Hindlimb muscle (tissue), 1 donor: ENCODE results near the gene NFXL1. TPM values are rescaled to one million over a fixed set of nuclear protein-coding genes. Genes with fewer than 3 reads are reported as not detected.

ENCODE experiments used
- DNase-seq: peaks from one replicate; pipeline ENCODE4 v3.0.0-alpha.2; 2013
- polyA plus RNA-seq: library from polyadenylated mRNA; unstranded; fragments of 120-200 nt; gene quantifications from one replicate; pipeline ENCODE4 v1.2.1, GENCODE V29; 2013; ENCODE audit not compliant: insufficient read length

Gene NFXL1
- polyA plus RNA-seq, 1 donor = 8.4 TPM

GRCh38 chr4:47882228-47882627 is 32.2 kb downstream of the NFXL1 start:
- DNase-seq = no peak

- no peak for DNase-seq
Measured at GRCh38 chr4:47879458-47879857, 34.9 kb downstream of the NFXL1 start.

GRCh38 chr4:47876784-47877546 is 37.4 kb downstream of the NFXL1 start:
- no peak for DNase-seq

- no peak for DNase-seq
Measured at GRCh38 chr4:47876310-47876709, 38.1 kb downstream of the NFXL1 start.

- no peak for DNase-seq
Measured at GRCh38 chr4:47873877-47874541, 40.4 kb downstream of the NFXL1 start.

GRCh38 chr4:47863486-47863885 is 50.9 kb downstream of the NFXL1 start:
- no peak for DNase-seq

- no peak for DNase-seq
Measured at GRCh38 chr4:47862297-47862696, 52.1 kb downstream of the NFXL1 start.

- no peak for DNase-seq
Measured at GRCh38 chr4:47860305-47860704, 54.1 kb downstream of the NFXL1 start.

GRCh38 chr4:47858006-47858405 is 56.4 kb downstream of the NFXL1 start:
- no peak for DNase-seq

GRCh38 chr4:47856713-47857112 is 57.7 kb downstream of the NFXL1 start:
- no peak for DNase-seq

GRCh38 chr4:47855350-47855749 is 59.0 kb downstream of the NFXL1 start:
- no peak for DNase-seq

GRCh38 chr4:47852136-47852535 is 62.2 kb downstream of the NFXL1 start:
- no peak for DNase-seq

- DNase-seq = no peak
Measured at GRCh38 chr4:47849466-47849865, 64.9 kb downstream of the NFXL1 start.

- no peak for DNase-seq
Measured at GRCh38 chr4:47848041-47848440, 66.3 kb downstream of the NFXL1 start.

GRCh38 chr4:47842985-47843384 is 71.4 kb downstream of the NFXL1 start:
- no peak for DNase-seq

- no peak for DNase-seq
Measured at GRCh38 chr4:47840291-47840690, 74.1 kb downstream of the NFXL1 start.

- DNase-seq = peak; percentile 23
Measured at GRCh38 chr4:47839259-47839658, 75.1 kb downstream of the NFXL1 start.

- DNase-seq = no peak
Measured at GRCh38 chr4:47838445-47838844, 75.9 kb downstream of the NFXL1 start.

- DNase-seq = no peak
Measured at GRCh38 chr4:47837908-47838294, 76.5 kb downstream of the NFXL1 start, which contains the start of gene CORIN. TSS of gene CORIN (minus strand) at chr4:47838067. CDS start at chr4:47837949, 118 bp downstream.

- peak; percentile 24 for DNase-seq
Measured at GRCh38 chr4:47837094-47837907, 77.1 kb downstream of the NFXL1 start.

- peak; percentile 78 for DNase-seq
Measured at GRCh38 chr4:47836641-47837093, 77.7 kb downstream of the NFXL1 start.

- DNase-seq = no peak
Measured at GRCh38 chr4:47835494-47835893, 78.9 kb downstream of the NFXL1 start.

GRCh38 chr4:47831026-47831679 is 83.2 kb downstream of the NFXL1 start:
- no peak for DNase-seq
